Esophagus muscularis mucosa (tissue), 4 donors: ENCODE data around the gene PRKCE. TPM values are rescaled to one million over a fixed set of nuclear protein-coding genes. Genes with fewer than 3 reads are reported as not detected.
A peak's percentile ranks its signal among the peaks of the same experiment; 100 is the strongest.

ENCODE experiments used
- DNase-seq: peaks from one replicate; pipeline ENCODE4 v3.0.0-alpha.2; 2017; ENCODE audit errors: extremely low spot score
- H3K27ac ChIP-seq, 4 donors: fragments of 200-600 bp; sonication (generic); replicated peaks in 1 of 4; 1 replicate in 3 of 4; 2 replicates in 1 of 4; pipeline ENCODE4 v1.5.1; 2016 to 2019; ENCODE audit warnings: mild to moderate bottlenecking in 1 of 4
- H3K27me3 ChIP-seq, 4 donors: fragments of 200-600 bp; sonication (generic); one replicate each; pipeline versions ENCODE4 v1.5.1 to v1.6.0; 2016 to 2019
- H3K36me3 ChIP-seq, 4 donors: fragments of 200-600 bp; sonication (generic); one replicate each; pipeline ENCODE4 v1.5.1; 2016 to 2019
- H3K4me1 ChIP-seq, 4 donors: fragments of 200-600 bp; sonication (generic); one replicate each; pipeline ENCODE4 v1.5.1; 2016 to 2019
- H3K4me3 ChIP-seq, 4 donors: fragments of 200-600 bp; sonication (generic); 1 replicate in 2 of 4; 2 replicates in 2 of 4; pipeline ENCODE4 v1.5.1; 2016 to 2019; ENCODE audit warnings: mild to moderate bottlenecking in 4 of 4, moderate library complexity in 1 of 4
- H3K9me3 ChIP-seq, 4 donors: fragments of 200-600 bp; sonication (generic); 1 replicate in 3 of 4; 2 replicates in 1 of 4; pipeline ENCODE4 v1.5.1; 2016 to 2019
- CTCF ChIP-seq, 3 experiments: fragments of 200-600 bp in 2 of 3; fragments of 450-650 bp in 1 of 3; sonication (generic) in 2 of 3; IDR thresholded peaks; one replicate each; pipeline ENCODE4 v1.5.1; 2017 to 2019; ENCODE audit warnings: antibody characterized with exemption in 3 of 3, mild to moderate bottlenecking in 2 of 3, moderate library complexity in 1 of 3
- EP300 ChIP-seq: sonication (generic); formaldehyde crosslinking; IDR thresholded peaks from one replicate; pipeline ENCODE4 v1.6.1; 2017; ENCODE audit warnings: antibody characterized with exemption
- POLR2A ChIP-seq: fragments of 450-650 bp; IDR thresholded peaks from one replicate; pipeline ENCODE4 v1.6.1; 2017; ENCODE audit warnings: antibody characterized with exemption, moderate library complexity, mild to moderate bottlenecking, low read depth
- POLR2AphosphoS5 ChIP-seq, 2 donors: sonication (generic); formaldehyde crosslinking; IDR thresholded peaks; one replicate each; pipeline ENCODE4 v1.6.1; 2017; ENCODE audit warnings: antibody characterized with exemption in 2 of 2
- WGBS: methylation state at CpG from one replicate; pipeline ENCODE4 v1.1.5; 2018; 5-methylcytosine and 5-hydroxymethylcytosine counted together
- intact Hi-C: fragments of 100-400 bp; cut with DNase I; formaldehyde crosslinking; loops from one replicate; pipeline ENCODE4 v1.15.1; 2023
- total RNA-seq, 4 donors: library from RNA; depleted of rRNA; stranded (reverse); fragments of >200 nt; gene quantifications; one replicate each; pipeline versions ENCODE4 v1.1.0 to v1.2.1, GENCODE V29; 2016

PRKCE gene
- total RNA-seq, 4 donors from 2014 or later = 11.6 to 21.1 (median 13.0) TPM

GRCh38 chr2:45759310-45759851 is 107.9 kb downstream of the PRKCE start:
- no peaks in the 10 kb centered on the region for H3K9me3 ChIP-seq
- no peaks in the 10 kb centered on the region for H3K36me3 ChIP-seq
- peak overlapping the region in 1 of 4 donors; percentile 6 for H3K4me3 ChIP-seq
- intact Hi-C loops = no loop called here
- 27% methylated on average over 15 of the region's 15 CpGs for WGBS
- TF ChIP-seq POLR2A (no peak), CTCF (IDR thresholded peaks at IDR 0.05) (no peak), EP300 (no peak), POLR2AphosphoS5 (IDR thresholded peaks at IDR 0.05) (peak in 1 of 2 donors; percentile 40)
- peak overlapping the region; percentile 42 to 72 (median 60) for H3K27ac ChIP-seq
- peaks cover 11 to 47% (median 20%) of the 10 kb centered on the region in 4 donors for H3K4me1 ChIP-seq
- H3K27me3 ChIP-seq = no peaks in the 10 kb centered on the region
- DNase-seq = no peak

- Histone ChIP-seq H3K36me3 (no peaks in the 10 kb centered on the region), H3K27ac (no peak overlapping the region), H3K4me1 (peaks cover 27 to 48% (median 33%) of the 10 kb centered on the region in 4 donors), H3K9me3 (no peaks in the 10 kb centered on the region), H3K4me3 (no peak overlapping the region), H3K27me3 (no peaks in the 10 kb centered on the region)
- DNase-seq = no peak
- TF ChIP-seq POLR2AphosphoS5 (IDR thresholded peaks at IDR 0.05) (no peak), CTCF (IDR thresholded peaks at IDR 0.05) (no peak), POLR2A (no peak)
- intact Hi-C loops = no loop called here
- WGBS = 90% methylated on average over 4 of the region's 4 CpGs
Measured at GRCh38 chr2:45761635-45762034, 110.2 kb downstream of the PRKCE start.

GRCh38 chr2:45763255-45763654 is 111.8 kb downstream of the PRKCE start:
- Histone ChIP-seq H3K36me3 (no peaks in the 10 kb centered on the region), H3K9me3 (no peaks in the 10 kb centered on the region), H3K4me1 (peaks cover 33 to 48% (median 35%) of the 10 kb centered on the region in 4 donors), H3K27ac (no peak overlapping the region), H3K4me3 (no peak overlapping the region), H3K27me3 (no peaks in the 10 kb centered on the region)
- intact Hi-C loops = no loop called here
- 97% methylated on average over 2 of the region's 2 CpGs for WGBS
- no peak for DNase-seq
- no peak for TF ChIP-seq EP300

GRCh38 chr2:45763797-45764196 is 112.3 kb downstream of the PRKCE start:
- Histone ChIP-seq H3K27ac (no peak overlapping the region), H3K9me3 (no peaks in the 10 kb centered on the region), H3K4me1 (peaks cover 33 to 43% (median 35%) of the 10 kb centered on the region in 4 donors), H3K27me3 (no peaks in the 10 kb centered on the region), H3K36me3 (no peaks in the 10 kb centered on the region), H3K4me3 (no peak overlapping the region)
- no peak for DNase-seq
- intact Hi-C loops = no loop called here
- no peak for TF ChIP-seq CTCF (IDR thresholded peaks at IDR 0.05)
- no peak for TF ChIP-seq EP300
- no peak for TF ChIP-seq POLR2AphosphoS5 (IDR thresholded peaks at IDR 0.05)
- TF ChIP-seq POLR2A = no peak
- WGBS = 85% methylated on average over 5 of the region's 5 CpGs

- no peak for DNase-seq
Measured at GRCh38 chr2:45765007-45765727, 113.7 kb downstream of the PRKCE start.

More at GRCh38 chr2:45765007-45765727, 113.7 kb downstream of the PRKCE start:
- Histone ChIP-seq H3K36me3 (no peaks in the 10 kb centered on the region), H3K27me3 (no peaks in the 10 kb centered on the region), H3K9me3 (no peaks in the 10 kb centered on the region), H3K27ac (no peak overlapping the region), H3K4me3 (no peak overlapping the region), H3K4me1 (peaks cover 20 to 34% (median 27%) of the 10 kb centered on the region in 4 donors)
- TF ChIP-seq EP300 (no peak), POLR2A (no peak), CTCF (IDR thresholded peaks at IDR 0.05) (no peak), POLR2AphosphoS5 (IDR thresholded peaks at IDR 0.05) (no peak)
- intact Hi-C loops = loop anchor here (5.0 kb wide), 1 partner anchor 58 kb away; no protein-coding TSS in a partner anchor
- 73% methylated on average over 8 of the region's 8 CpGs for WGBS
